Central memory CD4-positive, alpha-beta T cell (primary cell): ENCODE data around the gene P3R3URF.

Experiments
- DNase-seq: peaks from one replicate; pipeline ENCODE4 v3.0.0; 2022

P3R3URF gene

DNA sequence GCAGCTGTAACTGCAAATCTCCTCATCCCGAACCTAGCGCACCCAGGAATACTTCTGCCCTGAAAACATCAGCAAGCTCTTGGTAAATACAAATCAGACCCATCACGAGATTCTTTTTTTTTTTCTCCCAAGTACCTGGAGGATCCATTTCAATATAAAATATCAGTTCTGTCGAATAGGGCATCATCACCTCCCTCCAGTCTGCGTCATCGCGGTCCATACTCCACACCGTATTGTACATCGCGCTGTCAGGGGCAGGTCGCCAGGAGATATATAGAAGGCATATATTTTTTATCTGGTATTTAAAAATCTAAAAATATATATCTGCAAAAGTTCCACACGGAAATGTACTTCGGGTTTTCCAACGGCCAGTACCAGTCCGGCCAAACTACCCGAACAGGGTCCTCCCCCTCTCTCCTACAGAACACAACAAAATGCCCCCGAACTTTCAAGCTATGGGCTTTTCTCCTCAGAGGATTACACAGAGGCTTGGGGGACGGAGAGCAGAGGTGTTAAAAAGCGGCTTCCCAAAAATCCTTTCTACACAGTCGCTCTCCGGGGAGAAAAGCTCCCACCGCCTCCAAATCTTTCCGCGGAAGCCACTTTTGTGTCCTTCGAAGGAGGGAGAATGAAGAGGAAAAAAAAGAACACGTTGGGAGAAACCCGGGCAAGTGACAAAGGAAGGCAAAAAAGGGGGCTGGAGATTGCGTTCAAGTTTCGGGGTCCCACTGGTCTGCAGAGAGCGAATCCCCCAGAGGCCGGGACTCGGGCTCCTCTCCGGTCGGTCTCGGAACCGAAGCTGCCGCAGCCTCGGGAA lies 44.4 kb downstream of the P3R3URF start:
- DNase-seq: peak; percentile 13

DNA sequence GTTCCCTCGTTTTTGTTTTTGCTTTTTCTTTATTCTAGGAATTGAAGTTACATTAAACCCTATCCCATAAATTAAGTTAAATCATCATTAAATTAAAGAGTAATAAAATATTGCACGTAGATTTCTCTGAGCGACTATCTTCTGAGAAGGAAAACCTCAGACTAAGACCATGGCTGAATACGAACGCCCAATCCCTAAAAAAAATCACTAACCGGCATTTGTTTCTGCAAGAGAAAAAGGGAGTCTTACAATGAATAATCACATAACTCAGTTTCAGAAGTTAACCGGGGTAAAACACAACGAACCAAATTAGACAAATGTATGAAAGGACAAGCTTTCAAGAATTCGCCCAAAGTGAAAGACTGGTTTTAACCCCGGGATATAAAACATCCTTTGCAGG lies 45.2 kb downstream of the P3R3URF start:
- no peak for DNase-seq

- DNase-seq: no peak
Observed at GRCh38 chr1:46130606-46131005, 45.7 kb downstream of the P3R3URF start.

- no peak for DNase-seq
Observed at GRCh38 chr1:46130121-46130520, 46.2 kb downstream of the P3R3URF start.

- no peak for DNase-seq
Observed at GRCh38 chr1:46128344-46128743, 47.9 kb downstream of the P3R3URF start.
